ENCODE results near the gene TMEM63B.
"Not testable (repeated sequence)": the region's sequence is repeated elsewhere in the genome, so short reads cannot be mapped to it uniquely, and the experiment has no call there.

Gene TMEM63B

DNA sequence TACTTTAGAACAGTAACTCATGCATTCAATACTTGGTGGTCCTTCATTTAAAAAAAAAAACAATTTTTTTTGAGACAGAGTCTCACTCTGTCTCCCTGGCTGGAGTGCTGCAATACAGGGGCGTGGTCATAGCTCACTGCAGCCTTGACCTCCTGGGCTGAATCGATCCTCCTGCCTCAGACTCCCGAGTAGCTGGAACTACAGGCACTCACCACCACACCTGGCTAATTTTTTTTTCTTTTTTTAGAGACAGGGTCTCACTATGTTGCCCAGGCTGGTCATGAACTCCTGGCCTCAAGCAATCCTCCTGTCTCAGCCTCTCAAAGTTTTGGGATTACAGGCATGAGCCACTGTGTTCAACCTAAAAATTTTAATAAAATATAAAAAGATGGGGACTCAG, 17.2 kb downstream of the TMEM63B start:
- not testable (repeated sequence) for DNase-seq (ENCODE audit: low read depth in 2 of 2)

- no peak for DNase-seq (ENCODE audit: low read depth in 2 of 2)
These were observed 18.5 kb downstream of the TMEM63B start for GRCh38 chr6:44145839-44146238.

GRCh38 chr6:44146685-44147084, 19.3 kb downstream of the TMEM63B start:
- DNase-seq (ENCODE audit: low read depth in 2 of 2), result no peak

GRCh38 chr6:44147256-44147655, 19.9 kb downstream of the TMEM63B start:
- DNase-seq (ENCODE audit: low read depth in 2 of 2), result no peak

DNA sequence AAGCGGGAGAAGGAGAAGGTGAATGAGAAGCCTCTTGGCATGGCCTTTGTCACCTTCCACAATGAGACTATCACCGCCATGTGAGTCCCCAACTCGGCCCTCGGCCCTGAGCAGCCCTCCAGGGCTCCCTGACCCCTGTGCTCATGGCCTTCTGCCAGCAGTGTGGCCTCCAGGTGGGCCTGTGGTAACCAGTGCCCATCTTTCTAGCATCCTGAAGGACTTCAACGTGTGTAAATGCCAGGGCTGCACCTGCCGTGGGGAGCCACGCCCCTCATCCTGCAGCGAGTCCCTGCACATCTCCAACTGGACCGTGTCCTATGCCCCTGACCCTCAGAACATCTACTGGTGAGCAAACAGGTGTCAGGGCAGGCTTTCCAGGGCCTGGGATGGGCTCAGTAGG, 21.0 kb downstream of the TMEM63B start:
- DNase-seq (ENCODE audit: low read depth in 2 of 2), result no peak

DNA sequence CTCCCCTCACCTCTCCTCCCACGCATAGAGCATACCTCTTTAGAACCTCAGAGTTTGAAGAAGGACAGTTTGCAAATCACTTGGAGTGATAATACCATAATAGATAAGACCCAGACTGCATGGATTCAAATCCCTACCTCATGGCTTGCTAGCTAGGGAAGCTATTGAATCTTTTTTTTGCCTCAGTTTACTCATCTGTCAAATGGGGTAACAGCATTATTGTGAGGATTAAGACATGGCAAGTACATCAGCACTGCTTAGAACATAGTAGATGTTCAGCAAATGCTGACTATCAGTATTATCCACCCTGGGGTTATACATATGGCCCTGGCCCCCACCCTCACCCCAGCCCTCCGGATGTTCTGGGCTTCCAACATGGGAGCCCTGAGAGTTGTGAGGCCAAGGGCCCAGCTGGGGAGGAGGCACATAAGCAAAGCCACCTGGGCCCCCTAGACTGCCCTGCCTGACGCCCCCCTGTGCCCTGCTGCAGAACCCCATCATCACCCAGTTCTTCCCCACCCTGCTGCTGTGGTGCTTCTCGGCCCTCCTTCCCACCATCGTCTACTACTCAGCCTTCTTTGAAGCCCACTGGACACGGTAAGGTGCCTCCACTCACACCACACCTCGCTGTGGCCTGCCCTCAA, 22.1 kb downstream of the TMEM63B start:
- DNase-seq (ENCODE audit: low read depth in 2 of 2), result no peak

DNA sequence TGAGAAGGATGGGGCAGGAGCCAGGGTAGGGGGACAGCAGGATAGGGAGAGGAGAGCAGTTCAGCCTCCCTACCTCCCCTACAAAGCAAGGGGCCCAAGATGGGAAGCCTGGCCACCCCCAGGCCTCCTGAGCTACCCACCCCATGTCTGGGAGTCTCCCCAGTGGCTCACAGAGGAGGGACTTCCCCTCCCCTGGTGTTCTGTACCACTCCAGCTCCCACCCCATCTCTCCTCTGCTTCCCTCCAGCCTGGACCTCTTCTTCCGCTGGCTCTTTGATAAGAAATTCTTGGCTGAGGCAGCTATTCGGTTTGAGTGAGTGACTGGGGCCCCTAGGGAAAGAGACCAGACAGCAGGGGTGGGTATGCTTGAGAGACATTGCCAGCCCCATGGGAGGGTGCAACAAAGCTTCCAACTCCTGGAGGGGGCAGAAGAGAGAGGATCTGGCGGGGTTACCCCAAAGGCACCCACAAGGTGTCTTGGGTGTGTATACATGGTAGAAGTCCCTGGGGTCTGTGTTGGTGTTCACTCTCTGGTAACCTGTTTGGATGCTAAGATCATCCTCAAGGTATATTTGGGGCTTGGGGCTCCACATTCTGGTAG, 23.1 kb downstream of the TMEM63B start:
- DNase-seq (ENCODE audit: low read depth in 2 of 2), result no peak

GRCh38 chr6:44151348-44152108, 24.2 kb downstream of the TMEM63B start:
- peak; percentile 15 to 23 for DNase-seq (ENCODE audit: low read depth in 2 of 2)

DNA sequence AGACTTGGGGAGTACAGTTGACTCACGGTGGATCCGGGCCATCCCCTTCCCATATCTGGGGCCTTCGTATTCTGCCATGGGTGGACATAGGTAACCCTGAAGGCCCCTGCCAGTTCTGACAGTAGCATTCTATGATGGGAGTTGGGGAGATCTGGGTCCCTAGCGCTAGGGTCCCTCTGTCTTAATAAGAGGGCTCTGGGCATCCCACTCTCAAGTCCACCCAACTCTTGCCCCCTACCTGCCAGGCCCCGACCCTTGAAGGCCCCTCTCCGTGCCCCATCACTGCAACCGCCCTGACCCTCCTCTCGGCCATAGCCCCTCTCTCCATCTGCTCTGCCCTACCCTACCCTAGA, 24.7 kb downstream of the TMEM63B start:
- no peak for DNase-seq (ENCODE audit: low read depth in 2 of 2)

DNA sequence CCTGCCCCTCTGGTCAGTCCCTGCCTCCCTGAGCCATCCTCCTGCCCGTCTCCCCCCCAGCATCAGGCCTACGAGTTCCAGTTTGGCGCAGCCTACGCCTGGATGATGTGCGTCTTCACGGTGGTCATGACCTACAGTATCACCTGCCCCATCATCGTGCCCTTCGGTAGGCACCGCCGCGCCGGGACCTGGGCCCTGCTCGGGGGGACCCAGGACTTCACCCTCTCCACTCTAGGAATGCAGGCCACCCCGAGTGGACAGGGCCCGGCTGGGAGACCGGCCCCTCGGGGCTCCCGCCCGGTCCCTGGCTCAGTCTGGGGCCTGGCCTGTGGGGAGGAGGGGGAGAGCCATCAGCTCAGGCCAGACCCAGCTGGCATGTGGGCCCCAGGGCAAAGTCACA, 25.2 kb downstream of the TMEM63B start:
- DNase-seq (ENCODE audit: low read depth in 2 of 2), result no peak

- no peak for DNase-seq (ENCODE audit: low read depth in 2 of 2)
These were observed 26.7 kb downstream of the TMEM63B start for GRCh38 chr6:44154067-44154466.

- no peak for DNase-seq (ENCODE audit: low read depth in 2 of 2)
These were observed 29.3 kb downstream of the TMEM63B start for GRCh38 chr6:44156494-44157151.

- no peak for DNase-seq (ENCODE audit: low read depth in 2 of 2)
These were observed 29.8 kb downstream of the TMEM63B start for GRCh38 chr6:44157152-44157521.

- no peak for DNase-seq (ENCODE audit: low read depth in 2 of 2)
These were observed 31.4 kb downstream of the TMEM63B start, which contains the start of gene CAPN11 for GRCh38 chr6:44158770-44159228. CAPN11 (plus strand) TSS chr6:44158820; CDS start chr6:44158849, 29 bp downstream.

GRCh38 chr6:44161997-44162338, 34.6 kb downstream of the TMEM63B start:
- no peak for DNase-seq (ENCODE audit: low read depth in 2 of 2)

GRCh38 chr6:44162876-44163625, 35.7 kb downstream of the TMEM63B start:
- no peak for DNase-seq (ENCODE audit: low read depth in 2 of 2)

DNA sequence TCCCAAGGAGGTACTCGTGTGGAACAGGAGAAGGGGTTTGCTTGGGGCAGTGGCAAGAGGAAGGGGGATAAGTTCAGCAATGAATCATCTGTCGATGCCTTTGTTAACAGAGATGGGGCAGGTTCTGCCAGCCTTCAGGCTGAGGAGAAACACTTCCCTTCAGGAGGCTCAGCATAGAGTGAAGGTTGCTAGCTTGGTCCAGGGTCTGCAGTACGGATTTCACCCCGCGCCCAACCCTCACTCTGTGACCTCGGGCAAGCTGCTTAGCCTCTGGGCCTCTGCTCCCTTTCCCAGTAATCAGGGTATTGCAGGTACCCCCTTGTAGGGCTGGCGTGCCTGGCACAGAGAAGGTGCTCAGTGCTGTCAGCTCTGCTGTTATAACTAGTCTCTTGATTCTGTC, 38.8 kb downstream of the TMEM63B start:
- no peak for DNase-seq (ENCODE audit: low read depth in 2 of 2)

- no peak for DNase-seq (ENCODE audit: low read depth in 2 of 2)
These were observed 39.3 kb downstream of the TMEM63B start for GRCh38 chr6:44166591-44167184.

DNA sequence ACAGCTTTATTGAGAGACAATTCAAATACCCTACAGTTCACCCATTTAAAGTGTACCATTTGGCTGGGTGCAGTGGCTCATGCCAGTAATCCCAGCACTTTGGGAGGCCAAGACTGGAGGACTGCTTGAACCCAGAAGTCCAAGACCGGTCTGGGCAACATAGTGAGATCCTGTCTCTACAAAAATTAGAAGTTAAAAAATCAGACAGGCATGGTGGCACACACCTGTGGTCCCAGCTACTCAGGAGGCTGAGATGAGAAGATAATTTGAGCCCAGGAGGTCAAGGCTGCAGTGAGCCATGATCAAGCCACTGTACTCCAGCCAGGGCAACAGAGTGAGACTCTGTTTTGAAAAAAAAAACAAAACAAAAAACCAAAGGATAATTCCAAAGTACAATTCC, 40.2 kb downstream of the TMEM63B start:
- DNase-seq (ENCODE audit: low read depth in 2 of 2), result no peak

- DNase-seq (ENCODE audit: low read depth in 2 of 2), result no peak
These were observed 41.8 kb downstream of the TMEM63B start for GRCh38 chr6:44169154-44169553.

- DNase-seq (ENCODE audit: low read depth in 2 of 2), result no peak
These were observed 42.7 kb downstream of the TMEM63B start for GRCh38 chr6:44169886-44170570.

Measured in fibroblast of skin of left quadriceps (primary cell).